Islet precursor cell (in vitro differentiated cells): ENCODE results near the gene GAMT.

Source experiments
- DNase-seq: peaks from one replicate; pipeline ENCODE4 v3.0.0-alpha.2; 2018

GAMT gene

GRCh38 chr19:1417681-1418495 is 16.5 kb upstream of the GAMT start:
- DNase-seq: no peak

DNA sequence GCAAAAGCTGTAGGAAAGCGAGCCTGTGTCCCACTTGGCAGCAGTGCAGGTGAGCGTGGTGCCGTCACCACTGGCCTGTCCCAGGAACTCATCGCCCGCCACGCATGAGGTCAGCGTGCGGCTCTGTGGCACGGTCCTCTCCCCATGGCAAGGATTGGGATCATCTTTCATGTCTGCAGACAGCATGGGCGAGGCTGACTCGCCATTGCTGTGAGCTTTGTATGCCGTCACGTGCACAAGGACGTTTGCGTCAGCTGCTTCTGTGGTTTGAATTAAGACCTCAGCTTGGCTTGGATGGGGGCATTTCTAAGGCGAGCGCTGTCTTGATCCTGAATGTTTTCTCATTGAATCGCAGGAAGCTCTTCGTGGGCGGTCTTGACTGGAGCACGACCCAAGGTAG is 15.8 kb upstream of the GAMT start:
- no peak for DNase-seq

DNA sequence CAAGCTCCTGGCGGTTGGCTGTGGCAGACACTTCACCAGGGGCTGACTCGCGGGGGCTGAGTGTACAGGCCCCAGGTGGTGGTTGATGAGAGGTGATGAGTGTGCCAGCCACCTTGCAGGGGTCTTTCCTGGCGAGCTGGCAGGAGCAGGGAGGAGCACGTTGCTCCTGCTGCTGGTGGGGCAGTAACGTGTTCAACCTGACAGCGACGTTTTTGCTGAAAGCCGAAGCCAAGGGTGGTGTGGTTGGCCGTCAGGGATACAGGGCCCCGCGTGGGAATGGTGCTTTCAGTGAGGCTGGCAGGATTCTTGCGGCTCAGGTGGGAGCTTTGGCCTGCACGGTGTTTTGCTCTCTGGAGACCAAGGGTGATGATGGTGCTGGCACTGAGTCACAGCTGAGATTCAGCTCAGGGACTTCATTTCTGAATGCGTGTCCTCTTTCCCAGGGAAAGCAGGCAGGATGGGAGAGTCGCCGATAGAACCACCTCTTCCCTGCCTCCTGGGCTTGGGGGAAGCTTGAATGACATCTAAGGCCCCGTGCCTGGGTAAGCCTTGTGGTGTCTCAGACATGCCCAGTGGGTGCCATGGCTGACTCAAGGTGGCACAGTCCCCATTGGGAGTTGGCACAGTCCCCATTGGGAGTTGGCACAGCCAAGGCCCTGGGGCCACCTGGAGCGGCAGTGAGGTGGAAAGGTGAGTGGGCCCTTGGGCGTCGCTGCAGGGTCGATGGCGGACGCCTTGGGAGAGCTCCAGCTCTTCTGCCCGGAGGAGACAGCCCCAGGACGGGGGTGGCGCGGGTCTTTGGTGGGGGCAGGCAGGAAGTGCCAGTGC is 14.9 kb upstream of the GAMT start:
- DNase-seq: no peak

- no peak for DNase-seq
These were observed 11.9 kb upstream of the GAMT start for GRCh38 chr19:1412995-1413800.

GRCh38 chr19:1412323-1412923 is 11.1 kb upstream of the GAMT start:
- DNase-seq: no peak

- DNase-seq: no peak
These were observed 10.2 kb upstream of the GAMT start for GRCh38 chr19:1411255-1412191.

DNA sequence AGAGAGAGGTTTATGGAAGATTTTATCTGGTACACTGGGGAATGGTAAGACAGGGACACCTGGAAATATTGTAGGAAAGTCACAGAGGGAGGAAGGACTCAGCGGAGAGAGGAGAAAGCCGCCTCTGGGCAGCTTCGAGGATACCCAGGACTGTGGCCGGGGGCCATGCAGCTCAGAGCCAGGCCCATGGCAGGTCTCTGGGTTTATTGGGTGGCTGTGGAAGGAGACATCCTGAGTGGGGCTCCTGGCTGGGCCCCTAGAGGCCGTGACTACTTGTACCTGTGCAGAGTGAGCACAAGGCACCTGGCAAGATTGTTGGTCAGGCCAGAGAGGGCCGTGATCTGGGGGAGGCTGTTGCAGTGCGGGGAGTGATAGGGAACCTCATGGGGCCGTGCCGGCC is 9.4 kb upstream of the GAMT start:
- DNase-seq: no peak

- DNase-seq: no peak
These were observed 8.9 kb upstream of the GAMT start for GRCh38 chr19:1410136-1410786.

DNA sequence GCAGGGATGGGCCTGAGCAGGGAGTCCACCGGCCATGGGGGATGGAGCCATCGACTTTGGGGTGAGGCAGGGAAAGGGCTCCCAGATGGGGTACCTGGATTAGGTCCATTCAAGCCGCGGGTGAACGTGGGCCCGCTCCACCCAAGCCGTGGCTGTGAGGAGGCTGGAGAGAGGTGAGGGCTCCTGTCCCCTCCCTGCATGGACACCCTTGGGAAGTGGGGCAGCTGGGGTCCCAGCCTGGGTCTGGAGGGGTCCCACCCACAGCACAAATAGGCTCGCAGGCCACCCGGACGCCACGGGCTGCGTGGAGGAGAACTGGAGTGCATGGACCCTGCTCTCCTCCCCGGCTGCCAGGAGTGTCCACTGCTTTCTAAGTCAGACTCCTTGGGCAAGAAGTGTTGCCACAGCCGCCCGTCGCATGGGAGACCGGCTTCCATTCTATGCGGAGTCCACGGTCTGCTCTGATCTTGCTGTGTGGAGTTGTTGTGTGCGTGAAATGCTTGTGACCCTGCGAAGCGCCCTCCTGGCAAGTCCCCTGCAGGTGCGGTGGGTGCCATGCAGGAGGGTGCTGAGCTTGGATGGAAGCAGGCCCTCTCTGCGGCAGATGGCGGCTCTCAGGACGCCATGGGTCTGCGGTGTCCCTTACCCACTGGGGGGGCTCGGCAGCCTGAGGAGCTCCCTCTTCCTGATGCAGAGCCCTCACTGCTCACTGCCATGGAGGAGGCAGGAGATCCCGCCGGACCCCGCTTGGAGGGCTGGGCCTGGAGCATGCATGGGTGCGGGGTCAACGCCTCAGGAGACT is 8.1 kb upstream of the GAMT start:
- no peak for DNase-seq

DNA sequence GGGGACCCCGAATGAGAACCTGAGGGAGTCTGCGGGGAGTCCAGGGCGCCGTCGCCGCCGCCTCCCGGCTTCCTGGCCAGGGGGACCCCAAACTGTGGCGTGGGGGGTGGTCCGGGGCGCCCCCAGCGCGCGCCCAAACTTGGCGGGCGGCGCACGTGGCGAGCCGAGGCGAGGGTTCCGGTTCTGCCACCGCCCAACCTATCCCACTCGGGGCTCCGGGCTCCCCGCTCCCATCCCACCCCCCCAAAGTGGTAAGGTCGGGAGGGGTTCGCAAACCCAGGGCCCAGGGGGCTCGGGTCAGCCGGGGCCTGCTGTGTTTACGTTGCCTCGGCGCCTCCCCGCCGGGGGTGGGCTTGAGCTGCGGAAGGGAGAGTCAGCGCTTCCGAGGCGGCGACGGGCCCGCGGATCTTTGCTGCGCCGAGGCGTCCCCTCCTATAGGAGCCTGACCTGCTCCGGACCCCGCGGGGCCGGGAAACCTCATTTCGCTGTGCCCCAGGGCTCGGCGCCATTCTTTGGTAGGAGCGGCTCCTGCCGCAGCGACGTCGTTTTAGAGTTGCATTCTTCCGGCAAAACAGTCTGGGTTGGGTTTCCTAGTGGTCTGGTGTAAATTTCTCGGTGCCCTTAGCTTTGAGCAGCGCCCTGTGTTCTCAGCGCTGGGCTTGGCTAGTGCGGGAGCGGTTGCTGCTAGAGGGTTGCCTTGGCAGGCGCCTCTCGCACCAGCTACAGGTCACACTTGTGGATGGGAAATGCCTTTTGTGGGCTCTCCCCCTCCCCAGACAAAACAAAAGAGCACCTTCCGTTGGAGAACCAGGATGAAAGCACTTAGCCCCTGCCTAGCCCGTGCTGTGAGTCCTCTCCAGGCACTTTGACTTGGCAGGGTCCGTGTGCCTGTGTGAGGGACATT is 7.2 kb upstream of the GAMT start:
- DNase-seq: peak; percentile 70

- DNase-seq: no peak
These were observed 6.4 kb upstream of the GAMT start, which contains the start of gene DAZAP1 for GRCh38 chr19:1407528-1408299. TSS of gene DAZAP1 (plus strand) at chr19:1407586. CDS start at chr19:1407774, 188 bp downstream.

- DNase-seq: peak; percentile 98
These were observed 5.6 kb upstream of the GAMT start for GRCh38 chr19:1406774-1407527.

DNA sequence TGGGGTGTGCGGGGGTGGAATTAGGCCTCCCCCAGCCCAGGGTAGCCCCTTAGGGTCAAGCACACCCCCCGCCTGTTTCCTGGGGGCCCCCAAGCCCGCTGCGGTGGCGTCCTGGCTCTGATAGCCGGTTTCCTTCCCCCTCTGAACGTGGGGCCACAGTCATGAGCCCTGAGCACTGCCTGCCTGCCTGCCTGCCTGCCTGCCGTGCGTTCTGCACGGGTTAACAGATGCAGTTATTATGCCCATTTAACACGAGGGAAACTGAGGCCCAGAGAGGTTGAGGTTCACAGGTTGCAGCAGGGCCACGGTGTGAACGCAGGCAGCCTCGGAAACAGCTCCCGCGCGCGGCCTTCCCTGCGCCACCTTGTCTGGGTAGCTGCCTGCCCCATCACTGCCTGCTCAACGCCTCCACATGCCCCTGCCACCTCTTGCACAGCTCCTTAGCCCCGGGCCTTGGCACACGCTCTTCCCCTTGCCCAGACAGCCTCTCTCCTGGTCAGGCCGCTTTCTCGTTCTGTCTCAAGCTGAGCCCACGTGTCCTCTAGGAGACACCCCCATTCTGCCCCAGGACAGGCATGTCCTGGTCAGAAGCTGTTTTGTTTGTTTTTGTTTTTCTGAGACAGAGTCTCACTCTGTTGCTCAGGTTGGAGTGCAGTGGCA is 1.2 kb upstream of the GAMT start:
- no peak for DNase-seq

GRCh38 chr19:1401889-1402217 is 511 bp upstream of the GAMT start:
- no peak for DNase-seq

DNA sequence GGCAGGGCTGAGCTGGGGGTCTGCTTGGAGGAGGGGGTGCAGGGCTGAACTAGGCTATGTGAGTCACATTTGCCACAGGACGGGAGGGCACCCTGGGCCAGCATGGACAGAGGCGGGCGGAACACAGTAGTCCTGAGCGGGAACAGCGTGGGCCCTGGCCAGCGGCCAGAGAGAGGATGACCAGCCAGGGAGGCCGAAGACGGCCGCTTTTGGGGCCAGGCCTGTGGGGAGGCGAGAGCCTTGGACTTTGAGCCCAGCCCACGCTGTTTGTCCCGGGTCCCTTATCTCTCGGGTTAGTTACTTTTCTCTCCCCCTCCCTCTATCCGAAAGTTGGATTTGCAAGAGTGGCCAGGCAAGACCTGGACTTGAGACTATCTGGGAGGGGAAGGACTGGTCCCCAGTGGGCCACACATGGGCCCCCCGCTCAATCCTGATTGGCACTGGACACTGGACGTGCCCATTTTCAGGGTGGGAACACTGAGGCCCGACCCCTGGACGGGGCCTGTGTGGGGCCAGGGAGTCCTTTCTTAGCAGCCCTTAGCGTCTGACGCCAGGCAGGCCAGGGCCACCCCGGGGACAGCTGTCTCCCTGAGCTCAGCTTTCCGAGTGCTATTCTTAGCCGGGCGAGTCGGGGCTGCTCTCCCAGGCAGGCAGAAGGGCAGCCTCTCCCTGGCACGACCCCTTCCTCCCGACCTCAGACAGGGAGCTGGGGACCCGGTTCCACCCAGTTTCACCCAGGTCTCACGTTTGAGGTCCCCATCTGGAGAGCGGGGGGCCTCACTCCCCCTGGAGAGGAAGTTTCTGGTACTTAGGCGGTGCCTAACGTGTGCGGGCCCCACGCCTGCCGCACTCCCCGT is 833 bp downstream of the GAMT start:
- DNase-seq: no peak

GRCh38 chr19:1399745-1400144 is 1.6 kb downstream of the GAMT start:
- DNase-seq: no peak
